ENCODE results near the gene ARHGAP24.

DNA sequence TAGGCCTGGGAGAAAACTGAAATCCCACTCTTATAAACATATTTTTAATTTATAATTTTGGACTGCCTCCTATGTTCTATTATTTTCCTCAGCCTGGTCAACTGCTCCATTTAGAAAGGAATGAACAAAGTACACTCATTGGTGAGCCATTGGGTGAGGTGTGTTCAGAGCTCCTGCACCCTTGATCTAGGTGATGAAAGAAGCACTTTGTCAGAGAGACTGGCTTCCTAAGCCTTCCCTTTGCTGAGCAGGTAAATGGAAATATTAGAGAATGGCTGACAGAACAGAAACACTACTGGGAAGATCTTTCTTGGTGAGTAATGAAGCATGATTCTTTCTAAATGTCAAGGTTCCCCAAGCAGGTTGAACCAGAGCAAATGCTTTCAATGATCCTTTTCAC, 19.0 kb upstream of the ARHGAP24 start:
- TF ChIP-seq, protein P1, sequence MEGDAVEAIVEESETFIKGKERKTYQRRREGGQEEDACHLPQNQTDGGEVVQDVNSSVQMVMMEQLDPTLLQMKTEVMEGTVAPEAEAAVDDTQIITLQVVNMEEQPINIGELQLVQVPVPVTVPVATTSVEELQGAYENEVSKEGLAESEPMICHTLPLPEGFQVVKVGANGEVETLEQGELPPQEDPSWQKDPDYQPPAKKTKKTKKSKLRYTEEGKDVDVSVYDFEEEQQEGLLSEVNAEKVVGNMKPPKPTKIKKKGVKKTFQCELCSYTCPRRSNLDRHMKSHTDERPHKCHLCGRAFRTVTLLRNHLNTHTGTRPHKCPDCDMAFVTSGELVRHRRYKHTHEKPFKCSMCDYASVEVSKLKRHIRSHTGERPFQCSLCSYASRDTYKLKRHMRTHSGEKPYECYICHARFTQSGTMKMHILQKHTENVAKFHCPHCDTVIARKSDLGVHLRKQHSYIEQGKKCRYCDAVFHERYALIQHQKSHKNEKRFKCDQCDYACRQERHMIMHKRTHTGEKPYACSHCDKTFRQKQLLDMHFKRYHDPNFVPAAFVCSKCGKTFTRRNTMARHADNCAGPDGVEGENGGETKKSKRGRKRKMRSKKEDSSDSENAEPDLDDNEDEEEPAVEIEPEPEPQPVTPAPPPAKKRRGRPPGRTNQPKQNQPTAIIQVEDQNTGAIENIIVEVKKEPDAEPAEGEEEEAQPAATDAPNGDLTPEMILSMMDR (IDR thresholded peaks at IDR 0.05), result no peak
- TF ChIP-seq POLR2A (IDR thresholded peaks at IDR 0.05), result no peak
